Smooth muscle cell (in vitro differentiated cells): ENCODE data around the gene AP1AR. TPM values are rescaled to one million over a fixed set of nuclear protein-coding genes. Genes with fewer than 3 reads are reported as not detected.
A peak's percentile ranks its signal among the peaks of the same experiment; 100 is the strongest.

Experiments
- DNase-seq: peaks from one replicate; lab custom pipeline; 2025; ENCODE audit not compliant: unreplicated experiment; lab: John Stamatoyannopoulos, UW
- H2AFZ ChIP-seq: fragments of 200-600 bp; sonication (generic); 2 replicates; pipeline ENCODE4 v1.6.0; 2016; ENCODE audit warnings: antibody characterized with exemption, low read depth, mild to moderate bottlenecking
- H3F3A ChIP-seq: fragments of 200-600 bp; sonication (generic); 2 replicates; pipeline ENCODE4 v1.6.0; 2017; ENCODE audit warnings: antibody characterized with exemption, low read depth
- H3K27ac ChIP-seq: fragments of 200-600 bp; sonication (generic); 2 replicates; pipeline ENCODE4 v1.5.1; 2016; ENCODE audit warnings: low read depth, mild to moderate bottlenecking
- H3K27me3 ChIP-seq: fragments of 200-600 bp; sonication (generic); 2 replicates; pipeline ENCODE4 v1.6.1; 2016; ENCODE audit warnings: low read depth, mild to moderate bottlenecking
- H3K36me3 ChIP-seq: fragments of 200-600 bp; sonication (generic); 2 replicates; pipeline ENCODE4 v1.5.1; 2016; ENCODE audit warnings: low read depth
- H3K4me1 ChIP-seq: fragments of 200-600 bp; sonication (generic); 2 replicates; pipeline ENCODE4 v1.5.1; 2016; ENCODE audit warnings: low read depth
- H3K4me2 ChIP-seq: fragments of 200-600 bp; sonication (generic); 2 replicates; pipeline ENCODE4 v1.6.0; 2016; ENCODE audit warnings: mild to moderate bottlenecking
- H3K4me3 ChIP-seq: fragments of 200-600 bp; sonication (generic); 2 replicates; pipeline ENCODE4 v1.5.1; 2016; ENCODE audit warnings: mild to moderate bottlenecking
- H3K79me2 ChIP-seq: fragments of 200-600 bp; sonication (generic); 2 replicates; pipeline ENCODE4 v1.6.0; 2016; ENCODE audit warnings: low read depth, mild to moderate bottlenecking
- H3K9ac ChIP-seq: fragments of 200-600 bp; sonication (generic); 2 replicates; pipeline ENCODE4 v1.6.0; 2016; ENCODE audit warnings: low read depth
- H3K9me3 ChIP-seq: fragments of 200-600 bp; sonication (generic); replicated peaks from 2 replicates; pipeline ENCODE4 v1.5.1; 2016; ENCODE audit warnings: low read depth
- H4K20me1 ChIP-seq: fragments of 200-600 bp; sonication (generic); 2 replicates; pipeline ENCODE4 v1.6.0; 2016; ENCODE audit warnings: low read depth
- CTCF ChIP-seq: fragments of 200-600 bp; sonication (generic); IDR thresholded peaks from 2 replicates; pipeline ENCODE4 v1.5.1; 2017; ENCODE audit warnings: borderline replicate concordance, mild to moderate bottlenecking, antibody characterized with exemption; ENCODE audit not compliant: insufficient read depth, poor library complexity, severe bottlenecking
- WGBS: methylation state at CpG from one replicate; pipeline ENCODE4 v1.1.7; 2016; ENCODE audit warnings: low lambda C conversion rate; 5-methylcytosine and 5-hydroxymethylcytosine counted together
- polyA plus RNA-seq: library from polyadenylated mRNA; unstranded; fragments of >200 nt; fragmentation: Nextera tagmentation; extraction: Ambion mirVana; gene quantifications from 2 replicates; pipeline ENCODE4 v1.2.1, GENCODE V29; 2016
- total RNA-seq: library from RNA; depleted of rRNA; stranded (reverse); fragments of >200 nt; gene quantifications from 2 replicates; pipeline ENCODE4 v1.2.3, GENCODE V29; 2014

Gene AP1AR
- total and polyA plus RNA-seq, 2 experiments from 2014 or later, result 11.1 to 23.0 TPM

DNA sequence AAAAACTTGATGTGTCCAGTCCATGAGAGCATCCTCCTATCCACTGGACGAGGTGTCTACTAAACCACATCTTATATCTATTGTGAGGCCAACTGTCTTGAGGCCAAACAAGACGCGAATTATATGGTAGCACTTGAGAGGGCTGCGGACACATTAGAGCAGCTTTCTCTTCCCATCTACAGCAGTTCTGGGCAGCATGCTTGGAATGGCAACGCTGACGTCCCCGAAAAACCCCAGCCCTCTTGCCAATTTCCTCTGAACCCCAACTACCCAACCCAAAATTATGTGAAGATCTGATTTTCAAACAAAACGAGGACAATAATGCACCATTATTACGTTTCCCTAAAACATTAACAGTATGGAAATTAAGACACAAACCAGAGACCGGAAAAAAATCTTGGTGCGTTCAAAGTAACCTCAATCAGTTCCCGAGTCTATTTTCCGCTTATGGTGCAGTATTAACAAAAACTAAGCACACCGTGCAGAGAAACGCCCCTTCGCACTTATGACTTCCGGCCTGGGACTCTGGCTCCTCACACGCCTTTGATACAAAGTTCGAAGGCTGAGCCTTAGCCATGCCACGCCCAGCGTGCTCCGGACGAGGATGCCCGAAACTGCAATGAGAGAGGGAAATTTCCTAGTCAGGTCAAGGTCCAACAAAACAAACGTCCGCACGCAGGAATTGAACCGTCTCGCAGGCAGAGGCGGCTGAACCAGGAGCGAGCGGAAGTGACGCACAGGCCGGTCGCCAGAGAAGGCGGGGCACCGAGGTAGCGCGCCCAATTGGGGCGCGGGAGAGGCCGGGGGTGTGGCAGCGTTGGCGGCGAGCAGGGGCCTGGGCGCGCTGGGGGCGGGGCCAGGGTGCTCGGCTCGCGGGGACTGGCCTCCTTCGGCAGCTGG lies 458 bp upstream of the AP1AR start:
- Histone ChIP-seq H3K79me2 (peaks cover 22% of the 10 kb centered on the region), H3K4me1 (peaks cover 21% of the 10 kb centered on the region), H3K27ac (peak overlapping the region; percentile 93), H3K4me2 (peak overlapping the region; percentile 92), H3K36me3 (no peaks in the 10 kb centered on the region), H3K9me3 (no peaks in the 10 kb centered on the region), H3F3A (no peaks in the 10 kb centered on the region), H4K20me1 (peaks cover 3% of the 10 kb centered on the region), H3K4me3 (peak overlapping the region; percentile 92), H3K27me3 (no peaks in the 10 kb centered on the region), H3K9ac (peak overlapping the region; percentile 87), H2AFZ (peak overlapping the region; percentile 98)
- no peak for TF ChIP-seq CTCF
- peak; percentile 91 for DNase-seq
- 2% methylated on average over 43 of the region's 52 CpGs for WGBS

DNA sequence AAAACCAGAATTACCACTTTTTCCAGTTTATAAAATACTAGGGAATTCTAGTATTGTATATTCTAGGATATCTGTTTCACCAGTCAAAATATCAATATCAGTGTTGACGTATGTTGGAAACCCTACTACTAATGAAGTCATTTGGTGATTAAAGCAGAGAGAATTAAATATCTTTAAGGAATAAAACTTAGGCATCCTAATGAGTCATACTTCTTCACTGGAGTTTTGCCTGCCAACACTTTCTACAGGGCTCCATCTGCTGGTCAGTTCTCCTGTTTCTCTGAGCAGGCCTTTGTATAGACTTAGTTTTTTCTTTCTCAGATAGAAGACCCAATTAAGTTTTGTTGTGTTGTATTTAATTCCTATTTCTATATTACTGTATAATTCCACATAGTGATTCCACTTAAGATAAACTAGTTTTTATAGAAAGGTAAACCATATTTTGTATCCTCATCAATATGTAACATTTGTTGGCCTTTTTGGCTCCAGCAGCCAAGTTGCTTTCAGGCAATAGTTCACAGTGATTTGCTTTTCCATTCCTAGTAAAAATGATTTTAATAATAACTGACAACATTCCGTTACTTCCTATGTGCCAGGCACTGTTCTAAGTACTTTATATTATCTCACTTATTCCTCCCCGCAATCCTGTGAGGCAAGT lies 3.5 kb downstream of the AP1AR start:
- Histone ChIP-seq H3K79me2 (peaks cover 50% of the 10 kb centered on the region), H3K27me3 (no peaks in the 10 kb centered on the region), H2AFZ (no peak overlapping the region), H4K20me1 (peaks cover 10% of the 10 kb centered on the region), H3K9me3 (no peaks in the 10 kb centered on the region), H3F3A (no peaks in the 10 kb centered on the region), H3K36me3 (no peaks in the 10 kb centered on the region), H3K4me1 (peaks cover 18% of the 10 kb centered on the region), H3K4me3 (no peak overlapping the region), H3K4me2 (peak overlapping the region; percentile 10), H3K27ac (peak overlapping the region; percentile 30), H3K9ac (no peak overlapping the region)
- 46% methylated on average over 3 of the region's 3 CpGs for WGBS
- no peak for DNase-seq
- TF ChIP-seq CTCF, result peak; percentile 73

DNA sequence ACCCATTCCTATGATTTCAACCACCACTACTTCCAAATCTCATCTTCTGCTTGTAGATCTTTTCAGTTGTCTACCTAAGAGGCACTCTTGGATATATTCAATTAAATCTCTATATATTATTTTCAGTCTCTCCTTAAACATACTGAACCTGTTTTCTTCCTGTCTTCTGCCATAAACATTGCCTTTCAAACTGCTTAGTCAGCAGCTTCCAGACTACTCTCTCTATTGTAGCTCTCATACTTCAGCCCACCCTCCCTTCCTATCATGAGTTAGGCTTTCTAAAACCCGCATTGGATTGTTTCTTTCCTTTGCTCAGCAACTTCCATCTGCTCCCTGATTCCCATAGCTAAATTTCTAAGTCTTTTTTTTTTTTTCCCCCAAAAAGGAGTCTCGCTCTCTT lies 4.5 kb downstream of the AP1AR start:
- Histone ChIP-seq H3K27me3 (no peaks in the 10 kb centered on the region), H3F3A (no peaks in the 10 kb centered on the region), H3K4me1 (peaks cover 12% of the 10 kb centered on the region), H4K20me1 (peaks cover 16% of the 10 kb centered on the region), H3K79me2 (peaks cover 55% of the 10 kb centered on the region), H3K4me2 (no peak overlapping the region), H3K27ac (no peak overlapping the region), H3K4me3 (no peak overlapping the region), H3K9ac (no peak overlapping the region), H3K36me3 (no peaks in the 10 kb centered on the region), H2AFZ (no peak overlapping the region), H3K9me3 (no peaks in the 10 kb centered on the region)
- no peak for TF ChIP-seq CTCF
- DNase-seq, result no peak
- 95% methylated on average over 2 of the region's 2 CpGs for WGBS
